Neuronal stem cell (in vitro differentiated cells): ENCODE measurements around the gene PTPRQ.

ENCODE experiments used
- DNase-seq: peaks from one replicate; pipeline ENCODE4 v3.0.0-alpha.2; 2013; ENCODE audit warnings: low spot score
- H2AFZ ChIP-seq: one replicate; pipeline ENCODE4 v1.6.1; 2013; ENCODE audit warnings: mild to moderate bottlenecking, low read length, inconsistent platforms
- H2AK5ac ChIP-seq: 2 replicates; pipeline ENCODE4 v1.6.1; 2013; ENCODE audit warnings: low read depth, mild to moderate bottlenecking, inconsistent platforms, low read length, moderate library complexity, mixed read lengths
- H2BK120ac ChIP-seq: 2 replicates; pipeline ENCODE4 v1.6.1; 2013; ENCODE audit warnings: low read depth, mild to moderate bottlenecking, inconsistent platforms, low read length, moderate library complexity, mixed read lengths
- H2BK12ac ChIP-seq: one replicate; pipeline ENCODE4 v1.6.1; 2013; ENCODE audit warnings: low read length, inconsistent platforms
- H2BK15ac ChIP-seq: 2 replicates; pipeline ENCODE4 v1.6.1; 2013; ENCODE audit warnings: mild to moderate bottlenecking, low read length, inconsistent platforms, mixed read lengths
- H2BK5ac ChIP-seq: one replicate; pipeline ENCODE4 v1.6.1; 2013; ENCODE audit warnings: inconsistent platforms, mild to moderate bottlenecking, low read length, moderate library complexity
- H3K14ac ChIP-seq: one replicate; pipeline ENCODE4 v1.6.1; 2013; ENCODE audit warnings: low read length, inconsistent platforms
- H3K18ac ChIP-seq: 2 replicates; pipeline ENCODE4 v1.6.1; 2013; ENCODE audit warnings: low read length, inconsistent platforms
- H3K23ac ChIP-seq: 2 replicates; pipeline ENCODE4 v1.6.1; 2013; ENCODE audit warnings: low read depth, mild to moderate bottlenecking, mixed read lengths, low read length, inconsistent platforms; ENCODE audit not compliant: poor library complexity
- H3K27ac ChIP-seq: replicated peaks from 3 replicates; pipeline ENCODE4 v1.5.1; 2013; ENCODE audit warnings: low read length, inconsistent platforms
- H3K27me3 ChIP-seq, 3 experiments: 2 replicates each; pipeline ENCODE4 v1.6.1; 2013; ENCODE audit warnings: low read length in 3 of 3, mild to moderate bottlenecking in 2 of 3, inconsistent platforms in 1 of 3, low read depth in 1 of 3, mixed read lengths in 1 of 3, moderate library complexity in 1 of 3; ENCODE audit not compliant: control insufficient read depth in 3 of 3, insufficient read depth in 3 of 3
- H3K36me3 ChIP-seq, 2 donors: replicated peaks in 1 of 2; 2 replicates each; pipeline ENCODE4 v1.6.1; 2013; ENCODE audit warnings: low read length in 2 of 2; ENCODE audit not compliant: control insufficient read depth in 2 of 2, insufficient read depth in 2 of 2
- H3K4ac ChIP-seq: 2 replicates; pipeline ENCODE4 v1.6.1; 2013; ENCODE audit warnings: inconsistent platforms, mild to moderate bottlenecking, low read length, moderate library complexity
- H3K4me1 ChIP-seq, 2 donors: 1 replicate in 1 of 2; 2 replicates in 1 of 2; pipeline ENCODE4 v1.6.1; 2013; ENCODE audit warnings: low read length in 2 of 2, low read depth in 1 of 2; ENCODE audit not compliant: control insufficient read depth in 2 of 2, insufficient read depth in 1 of 2
- H3K4me2 ChIP-seq: one replicate; pipeline ENCODE4 v1.6.1; 2013; ENCODE audit warnings: mild to moderate bottlenecking, low read length, inconsistent platforms; ENCODE audit not compliant: insufficient read depth, poor library complexity, severe bottlenecking
- H3K4me3 ChIP-seq, 2 donors: 2 replicates each; pipeline ENCODE4 v1.5.1; 2013; ENCODE audit warnings: low read length in 2 of 2, mild to moderate bottlenecking in 2 of 2, inconsistent platforms in 1 of 2, moderate library complexity in 1 of 2
- H3K79me1 ChIP-seq: one replicate; pipeline ENCODE4 v1.6.1; 2013; ENCODE audit warnings: low read depth, mild to moderate bottlenecking, inconsistent platforms, low read length, moderate library complexity
- H3K9ac ChIP-seq: one replicate; pipeline ENCODE4 v1.6.1; 2013; ENCODE audit warnings: mild to moderate bottlenecking, low read depth, low read length, inconsistent platforms; ENCODE audit not compliant: poor library complexity
- H3K9me3 ChIP-seq, 2 donors: replicated peaks in 1 of 2; 2 replicates each; pipeline versions ENCODE3 to v1.6.1; 2013; ENCODE audit warnings: low read length in 2 of 2, mild to moderate bottlenecking in 2 of 2, inconsistent platforms in 1 of 2, low read depth in 1 of 2, mixed read lengths in 1 of 2, moderate library complexity in 1 of 2; ENCODE audit not compliant: control insufficient read depth in 2 of 2, insufficient read depth in 1 of 2
- H4K8ac ChIP-seq: one replicate; pipeline ENCODE4 v1.6.1; 2013; ENCODE audit warnings: low read depth, mild to moderate bottlenecking, inconsistent platforms, low read length, moderate library complexity
- H4K91ac ChIP-seq: one replicate; pipeline ENCODE4 v1.6.1; 2013; ENCODE audit warnings: low read length, low read depth, mild to moderate bottlenecking, inconsistent platforms; ENCODE audit not compliant: poor library complexity
- WGBS, 2 donors: extraction: QIAGEN DNeasy Blood & Tissue Kit; methylation state at CpG; one replicate each; pipeline ENCODE4 v1.1.7; 2013; ENCODE audit warnings: missing lambda C conversion rate in 2 of 2, mixed read lengths in 1 of 2; ENCODE audit not compliant: insufficient read length in 2 of 2, insufficient replicate concordance in 1 of 2; ENCODE audit errors: extremely low coverage in 2 of 2; 5-methylcytosine and 5-hydroxymethylcytosine counted together

PTPRQ gene

GRCh38 chr12:80715713-80716249 is 271.7 kb downstream of the PTPRQ start:
- Histone ChIP-seq H4K8ac (no peak overlapping the region), H2BK15ac (no peak overlapping the region), H2AK5ac (no peak overlapping the region), H2BK12ac (no peak overlapping the region), H3K4me2 (no peak overlapping the region), H3K9me3 (no peaks in the 10 kb centered on the region), H2BK120ac (no peak overlapping the region), H3K14ac (no peak overlapping the region), H3K4me3 (no peak overlapping the region), H3K18ac (no peak overlapping the region), H3K4ac (no peak overlapping the region), H4K91ac (no peak overlapping the region), H2AFZ (peak overlapping the region; percentile 56), H3K4me1 (peaks cover 0 to 2% of the 10 kb centered on the region in 2 donors), H3K79me1 (no peaks in the 10 kb centered on the region), H3K27me3 (peaks cover 0 to 10% (median 0%) of the 10 kb centered on the region in 3 experiments), H3K23ac (no peak overlapping the region), H2BK5ac (no peak overlapping the region), H3K27ac (no peak overlapping the region), H3K9ac (no peak overlapping the region), H3K36me3 (no peaks in the 10 kb centered on the region)
- DNase-seq: no peak
- no CpG with 5 or more reads among the region's 10 CpGs for WGBS, 2 donors

GRCh38 chr12:80716696-80717469 is 272.8 kb downstream of the PTPRQ start, which contains the start of gene MYF5:
Gene MYF5, plus strand, starts transcription at chr12:80716912. Its CDS starts 152 bp downstream, at chr12:80717064.
- H3K4ac ChIP-seq: no peak within 1 kb of the TSS
- no peak within 1 kb of the TSS for H3K4me2 ChIP-seq
- no peak within 1 kb of the TSS for H2BK15ac ChIP-seq
- no peak within 1 kb of the TSS for H2AK5ac ChIP-seq
- H3K27me3 ChIP-seq: peaks cover 0 to 10% (median 0%) of the 10 kb centered on the region in 3 experiments
- no peak within 1 kb of the TSS for H3K4me3 ChIP-seq
- H4K91ac ChIP-seq: no peak within 1 kb of the TSS
- H3K79me1 ChIP-seq: no peaks in the 10 kb centered on the region
- no peak for DNase-seq
- H3K23ac ChIP-seq: no peak within 1 kb of the TSS
- no peaks in the 10 kb centered on the region for H3K36me3 ChIP-seq
- peak within 1 kb of the TSS; percentile 56 for H2AFZ ChIP-seq
- no peak within 1 kb of the TSS for H2BK12ac ChIP-seq
- peak within 1 kb of the TSS; percentile 23 for H3K18ac ChIP-seq
- H2BK5ac ChIP-seq: no peak within 1 kb of the TSS
- no peak within 1 kb of the TSS for H3K9ac ChIP-seq
- no CpG with 5 or more reads among the region's 45 CpGs for WGBS, 2 donors
- H2BK120ac ChIP-seq: no peak within 1 kb of the TSS
- no peak within 1 kb of the TSS for H3K27ac ChIP-seq
- no peak within 1 kb of the TSS for H3K14ac ChIP-seq
- no peak within 1 kb of the TSS for H4K8ac ChIP-seq
- H3K9me3 ChIP-seq: no peaks in the 10 kb centered on the region
- H3K4me1 ChIP-seq: peaks cover 0 to 2% of the 10 kb centered on the region in 2 donors

- peaks cover 0 to 10% (median 0%) of the 10 kb centered on the region in 3 experiments for H3K27me3 ChIP-seq
- no peak for DNase-seq
- WGBS, 2 donors: no CpG with 5 or more reads among the region's 4 CpGs
These were observed 273.8 kb downstream of the PTPRQ start for GRCh38 chr12:80717856-80718255.

GRCh38 chr12:80720516-80720915 is 276.5 kb downstream of the PTPRQ start:
- no peak overlapping the region for H4K8ac ChIP-seq
- H3K4me1 ChIP-seq: peaks cover 0 to 2% of the 10 kb centered on the region in 2 donors
- H3K14ac ChIP-seq: no peak overlapping the region
- H3K36me3 ChIP-seq: no peaks in the 10 kb centered on the region
- H3K23ac ChIP-seq: no peak overlapping the region
- H3K4me3 ChIP-seq: no peak overlapping the region
- H2AFZ ChIP-seq: no peak overlapping the region
- DNase-seq: no peak
- H3K4ac ChIP-seq: no peak overlapping the region
- H4K91ac ChIP-seq: no peak overlapping the region
- no peak overlapping the region for H2BK12ac ChIP-seq
- H2BK120ac ChIP-seq: no peak overlapping the region
- no peaks in the 10 kb centered on the region for H3K9me3 ChIP-seq
- H2AK5ac ChIP-seq: no peak overlapping the region
- no peaks in the 10 kb centered on the region for H3K79me1 ChIP-seq
- no peak overlapping the region for H3K27ac ChIP-seq
- H3K18ac ChIP-seq: no peak overlapping the region
- H2BK5ac ChIP-seq: no peak overlapping the region
- no peaks in the 10 kb centered on the region for H3K27me3 ChIP-seq
- no peak overlapping the region for H2BK15ac ChIP-seq
- H3K9ac ChIP-seq: no peak overlapping the region
- H3K4me2 ChIP-seq: no peak overlapping the region
- WGBS, 2 donors: no CpG with 5 or more reads among the region's 1 CpG

More at GRCh38 chr12:80717856-80718255, 273.8 kb downstream of the PTPRQ start:
- no peaks in the 10 kb centered on the region for H3K9me3 ChIP-seq
- H4K91ac ChIP-seq: no peak overlapping the region
- H2BK15ac ChIP-seq: no peak overlapping the region
- H4K8ac ChIP-seq: no peak overlapping the region
- no peak overlapping the region for H3K4me2 ChIP-seq
- H3K4ac ChIP-seq: no peak overlapping the region
- H3K23ac ChIP-seq: no peak overlapping the region
- no peak overlapping the region for H2BK5ac ChIP-seq
- no peak overlapping the region for H2AK5ac ChIP-seq
- H3K79me1 ChIP-seq: no peaks in the 10 kb centered on the region
- H2BK12ac ChIP-seq: no peak overlapping the region
- H3K14ac ChIP-seq: no peak overlapping the region
- no peak overlapping the region for H3K18ac ChIP-seq
- H3K4me3 ChIP-seq: no peak overlapping the region
- H3K4me1 ChIP-seq: peaks cover 0 to 2% of the 10 kb centered on the region in 2 donors
- H2BK120ac ChIP-seq: no peak overlapping the region
- no peaks in the 10 kb centered on the region for H3K36me3 ChIP-seq
- H3K9ac ChIP-seq: no peak overlapping the region
- no peak overlapping the region for H2AFZ ChIP-seq
- H3K27ac ChIP-seq: no peak overlapping the region
